Measurements from ENCODE around the gene SPATA1. TPM values are rescaled to one million over a fixed set of nuclear protein-coding genes. Genes with fewer than 3 reads are reported as not detected.
"Not testable (repeated sequence)": the region's sequence is repeated elsewhere in the genome, so short reads cannot be mapped to it uniquely, and the experiment has no call there.

Gene SPATA1
- total RNA-seq, 1 donor from 2014 or later: 0.66 TPM

GRCh38 chr1:84587099-84587498, 80.9 kb downstream of the SPATA1 start:
- no peak for DNase-seq (ENCODE audit: low read depth, low spot score)

- DNase-seq (ENCODE audit: low read depth, low spot score): not testable (repeated sequence)
Measured at GRCh38 chr1:84594959-84595358, 88.8 kb downstream of the SPATA1 start.

GRCh38 chr1:84597011-84597410, 90.8 kb downstream of the SPATA1 start:
- no peak for DNase-seq (ENCODE audit: low read depth, low spot score)

- DNase-seq (ENCODE audit: low read depth, low spot score): no peak
Measured at GRCh38 chr1:84598418-84598817, 92.2 kb downstream of the SPATA1 start.

- peak; percentile 32 for DNase-seq (ENCODE audit: low read depth, low spot score)
Measured at GRCh38 chr1:84598846-84599741, 92.9 kb downstream of the SPATA1 start.

- peak; percentile 8 for DNase-seq (ENCODE audit: low read depth, low spot score)
Measured at GRCh38 chr1:84600796-84601195, 94.6 kb downstream of the SPATA1 start.

GRCh38 chr1:84603223-84603622, 97.0 kb downstream of the SPATA1 start:
- peak; percentile 71 for DNase-seq (ENCODE audit: low read depth, low spot score)

GRCh38 chr1:84603941-84604830, 98.0 kb downstream of the SPATA1 start:
- peak; percentile 83 for DNase-seq (ENCODE audit: low read depth, low spot score)

GRCh38 chr1:84605157-84605556, 99.0 kb downstream of the SPATA1 start:
- DNase-seq (ENCODE audit: low read depth, low spot score): no peak

GRCh38 chr1:84606977-84607376, 100.8 kb downstream of the SPATA1 start:
- no peak for DNase-seq (ENCODE audit: low read depth, low spot score)

GRCh38 chr1:84611091-84611490, 104.9 kb downstream of the SPATA1 start:
- peak; percentile 49 for DNase-seq (ENCODE audit: low read depth, low spot score)

- peak; percentile 19 for DNase-seq (ENCODE audit: low read depth, low spot score)
Measured at GRCh38 chr1:84611796-84612195, 105.6 kb downstream of the SPATA1 start.

- no peak for DNase-seq (ENCODE audit: low read depth, low spot score)
Measured at GRCh38 chr1:84613026-84613425, 106.8 kb downstream of the SPATA1 start.

- no peak for DNase-seq (ENCODE audit: low read depth, low spot score)
Measured at GRCh38 chr1:84613887-84614286, 107.7 kb downstream of the SPATA1 start.

- DNase-seq (ENCODE audit: low read depth, low spot score): no peak
Measured at GRCh38 chr1:84615790-84616189, 109.6 kb downstream of the SPATA1 start.

Other genes starting within 250 kb of the SPATA1 start
- 2.6 and 3.2 TPM in 2 replicates for gene SAMD13, start 204.7 kb upstream of the SPATA1 start, total RNA-seq
- not detected in 2 replicates for gene DNASE2B, start 107.9 kb upstream of the SPATA1 start, total RNA-seq
- gene RPF1, start 27.1 kb upstream of the SPATA1 start, total RNA-seq: 35.4 and 42.9 TPM in 2 replicates
- gene GNG5, start 195 bp downstream of the SPATA1 start, total RNA-seq: 17.2 and 20.1 TPM in 2 replicates
- 5.9 and 6.3 TPM in 2 replicates for gene CTBS, start 68.1 kb downstream of the SPATA1 start, total RNA-seq
- 8.3 and 12.3 TPM in 2 replicates for gene SSX2IP, start 184.1 kb downstream of the SPATA1 start, total RNA-seq

Data from pulmonary artery endothelial cell (primary cell).